ENCODE measurements around the gene ADIRF. TPM values are rescaled to one million over a fixed set of nuclear protein-coding genes. Genes with fewer than 3 reads are reported as not detected.
A peak's percentile ranks its signal among the peaks of the same experiment; 100 is the strongest.

ADIRF gene
- total and polyA plus RNA-seq, 10 donors = 23.9 to 139 (median 56.7) TPM

DNA sequence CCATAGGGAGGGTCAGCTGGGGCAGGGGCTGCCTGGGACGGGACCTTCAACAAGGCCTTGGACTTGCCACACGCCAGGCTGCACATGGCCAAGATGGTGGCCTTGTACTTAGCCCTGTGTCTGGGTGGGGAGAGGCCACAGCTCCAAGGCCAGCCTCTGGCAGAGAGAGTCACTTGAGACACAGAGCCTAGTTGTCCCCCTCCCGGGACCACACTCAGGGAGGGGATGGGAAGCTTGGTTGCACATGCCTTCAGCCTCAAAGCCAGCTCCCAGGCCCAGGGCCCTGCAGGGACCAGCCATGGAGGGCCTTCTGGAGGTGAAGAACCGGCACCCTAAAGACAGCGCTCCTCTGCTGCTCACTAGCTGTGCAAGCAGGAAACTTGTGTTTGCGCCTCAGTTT is 27.6 kb upstream of the ADIRF start:
- Histone ChIP-seq H3K9me3 (no peaks in the 10 kb centered on the region), H3K36me3 (peaks cover 0 to 55% (median 5%) of the 10 kb centered on the region in 6 donors), H3K27me3 (replicated peaks in 1 of 7) (no peaks in the 10 kb centered on the region), H3K27ac (peak overlapping the region in 4 of 8 donors; percentile 35 to 44 (median 40)), H3K4me3 (no peak overlapping the region), H3K4me1 (peaks cover 4 to 71% (median 41%) of the 10 kb centered on the region in 6 donors)
- no peak for TF ChIP-seq POLR2A (IDR thresholded peaks at IDR 0.05)
- TF ChIP-seq POLR2AphosphoS5 (IDR thresholded peaks at IDR 0.05) = peak in 2 of 3 donors; percentile 43 to 46
- DNase-seq = no peak
- WGBS, 5 donors = 48 to 89% (median 79%) methylated on average over 3 to 6 of the region's 6 CpGs
- intact Hi-C loops (cut with DNase I; ENCODE audit: low total_unique reads) = no loop called here

DNA sequence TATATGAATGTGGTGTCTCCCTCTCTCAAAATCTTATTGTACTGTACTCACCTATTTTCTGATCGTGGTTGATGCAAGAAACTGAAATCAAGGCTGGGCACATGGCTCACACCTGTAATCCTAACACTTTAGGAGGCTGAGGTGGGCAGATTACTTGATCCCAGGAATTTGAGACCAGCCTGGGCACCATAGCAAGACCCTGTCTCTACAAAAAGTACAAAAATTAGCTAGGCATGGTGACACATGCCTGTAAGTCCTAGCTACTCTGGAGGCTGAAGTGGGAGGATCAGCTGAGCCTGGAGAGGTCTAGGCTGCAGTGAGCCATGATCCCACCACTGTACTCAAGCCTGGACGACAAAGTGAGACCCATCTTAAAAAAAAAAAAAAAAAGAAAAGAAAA is 26.9 kb upstream of the ADIRF start:
- 64 to 86% (median 80%) methylated on average over 2 of the region's 2 CpGs for WGBS, 5 donors

DNA sequence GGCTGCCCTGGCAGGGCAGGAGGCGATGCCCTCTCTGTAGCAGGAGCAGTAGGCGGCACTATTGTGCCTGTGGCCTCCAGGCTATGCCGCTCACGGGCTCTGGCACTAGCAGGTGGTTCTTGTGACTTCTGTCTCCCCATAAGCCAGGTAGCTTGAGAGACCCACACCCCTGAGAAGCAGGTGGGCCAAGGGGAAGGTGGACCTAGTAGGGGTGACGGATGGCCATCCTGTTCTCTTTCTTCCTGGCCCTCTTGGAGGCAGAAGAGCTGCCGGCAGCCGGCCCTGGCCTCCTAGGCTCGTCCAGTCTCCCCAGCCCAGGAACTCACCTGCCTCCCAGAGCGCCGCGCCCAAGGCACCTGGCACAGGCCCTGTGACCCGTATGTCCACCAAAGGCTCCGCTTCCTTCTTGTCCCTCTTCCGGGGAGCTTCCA is 26.3 kb upstream of the ADIRF start:
- 80 to 89% (median 84%) methylated on average over 14 of the region's 14 CpGs for WGBS, 5 donors
- Histone ChIP-seq H3K36me3 (peaks cover 0 to 44% (median 0%) of the 10 kb centered on the region in 6 donors), H3K4me3 (no peak overlapping the region), H3K4me1 (peaks cover 4 to 84% (median 48%) of the 10 kb centered on the region in 6 donors), H3K9me3 (no peaks in the 10 kb centered on the region), H3K27ac (peak overlapping the region in 4 of 8 donors; percentile 21 to 47 (median 34)), H3K27me3 (replicated peaks in 1 of 7) (peaks cover 0 to 8% (median 0%) of the 10 kb centered on the region in 7 donors)
- TF ChIP-seq POLR2A (IDR thresholded peaks at IDR 0.05) = no peak
- TF ChIP-seq, protein P1, sequence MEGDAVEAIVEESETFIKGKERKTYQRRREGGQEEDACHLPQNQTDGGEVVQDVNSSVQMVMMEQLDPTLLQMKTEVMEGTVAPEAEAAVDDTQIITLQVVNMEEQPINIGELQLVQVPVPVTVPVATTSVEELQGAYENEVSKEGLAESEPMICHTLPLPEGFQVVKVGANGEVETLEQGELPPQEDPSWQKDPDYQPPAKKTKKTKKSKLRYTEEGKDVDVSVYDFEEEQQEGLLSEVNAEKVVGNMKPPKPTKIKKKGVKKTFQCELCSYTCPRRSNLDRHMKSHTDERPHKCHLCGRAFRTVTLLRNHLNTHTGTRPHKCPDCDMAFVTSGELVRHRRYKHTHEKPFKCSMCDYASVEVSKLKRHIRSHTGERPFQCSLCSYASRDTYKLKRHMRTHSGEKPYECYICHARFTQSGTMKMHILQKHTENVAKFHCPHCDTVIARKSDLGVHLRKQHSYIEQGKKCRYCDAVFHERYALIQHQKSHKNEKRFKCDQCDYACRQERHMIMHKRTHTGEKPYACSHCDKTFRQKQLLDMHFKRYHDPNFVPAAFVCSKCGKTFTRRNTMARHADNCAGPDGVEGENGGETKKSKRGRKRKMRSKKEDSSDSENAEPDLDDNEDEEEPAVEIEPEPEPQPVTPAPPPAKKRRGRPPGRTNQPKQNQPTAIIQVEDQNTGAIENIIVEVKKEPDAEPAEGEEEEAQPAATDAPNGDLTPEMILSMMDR (IDR thresholded peaks at IDR 0.05 in 8 of 11, conservative IDR thresholded peaks at IDR 0.05 in 3 of 11) = no peak
- TF ChIP-seq POLR2AphosphoS5 (IDR thresholded peaks at IDR 0.05) = peak in 1 of 3 donors; percentile 10
- intact Hi-C loops (cut with DNase I; ENCODE audit: low total_unique reads) = no loop called here
- DNase-seq = no peak

More for the DNA sequence above, 26.9 kb upstream of the ADIRF start:
- intact Hi-C loops (cut with DNase I; ENCODE audit: low total_unique reads) = no loop called here
- no peak overlapping the region for H3K4me3 ChIP-seq
- peaks cover 0 to 4% (median 0%) of the 10 kb centered on the region in 7 donors for H3K27me3 ChIP-seq (replicated peaks in 1 of 7)
- no peaks in the 10 kb centered on the region for H3K9me3 ChIP-seq
- H3K36me3 ChIP-seq = peaks cover 0 to 49% (median 3%) of the 10 kb centered on the region in 6 donors
- TF ChIP-seq POLR2A (IDR thresholded peaks at IDR 0.05) (no peak), POLR2AphosphoS5 (IDR thresholded peaks at IDR 0.05) (no peak)
- TF ChIP-seq, protein P1 (IDR thresholded peaks at IDR 0.05 in 8 of 11, conservative IDR thresholded peaks at IDR 0.05 in 3 of 11) = no peak
- peak overlapping the region in 3 of 8 donors; percentile 27 to 47 (median 35) for H3K27ac ChIP-seq
- H3K4me1 ChIP-seq = peaks cover 4 to 78% (median 45%) of the 10 kb centered on the region in 6 donors
- no peak for DNase-seq

DNA sequence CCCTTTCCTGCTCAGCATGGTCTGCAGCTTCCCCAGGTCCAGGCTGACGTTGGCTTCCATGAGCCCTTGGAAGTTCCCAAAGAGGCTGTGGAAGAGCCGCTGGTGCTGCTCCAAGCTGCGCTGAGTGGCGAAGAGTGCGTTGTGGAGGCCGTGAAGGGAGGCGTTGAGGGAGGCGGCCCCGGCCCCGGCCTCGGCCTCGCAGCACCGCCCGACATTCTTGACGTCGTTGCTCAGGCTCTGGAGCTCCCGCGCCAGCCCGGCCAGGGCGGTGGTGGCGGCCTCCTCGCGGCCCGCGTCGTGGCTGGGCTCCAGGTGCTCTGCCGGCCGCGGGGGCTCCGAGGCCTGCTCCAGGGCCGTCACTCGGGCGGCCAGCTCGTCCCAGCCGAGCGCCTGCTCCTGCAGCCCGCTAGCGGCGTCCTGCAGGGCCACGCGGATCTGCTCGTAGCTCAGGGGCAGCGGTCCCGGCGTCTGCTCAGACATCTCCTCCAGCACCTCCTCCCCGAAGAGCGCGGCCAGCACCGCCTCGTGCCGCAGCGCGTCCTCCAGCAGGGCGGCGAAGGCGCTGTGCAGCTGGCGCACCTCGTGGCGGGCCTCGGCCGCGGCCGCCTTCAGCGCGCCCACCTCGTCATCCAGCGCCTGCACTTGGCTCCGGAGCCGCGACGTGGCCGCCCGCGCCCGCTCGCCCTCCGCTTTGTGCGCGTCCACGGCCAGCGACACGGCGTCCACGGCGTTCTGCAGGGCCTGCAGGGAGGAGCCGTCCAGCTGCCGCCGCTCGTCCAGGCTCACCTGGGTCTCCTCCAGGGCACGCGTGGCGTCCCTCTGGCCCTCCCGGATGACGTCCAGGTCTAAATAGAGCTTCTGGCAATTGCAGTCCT is 25.6 kb upstream of the ADIRF start:
- Histone ChIP-seq H3K27ac (peak overlapping the region in 4 of 8 donors; percentile 21 to 47 (median 34)), H3K36me3 (peaks cover 0 to 37% (median 0%) of the 10 kb centered on the region in 6 donors), H3K4me1 (peaks cover 4 to 91% (median 49%) of the 10 kb centered on the region in 6 donors), H3K4me3 (peak overlapping the region in 1 of 8 donors; percentile 13), H3K9me3 (no peaks in the 10 kb centered on the region), H3K27me3 (replicated peaks in 1 of 7) (peaks cover 0 to 8% (median 0%) of the 10 kb centered on the region in 7 donors)
- 78 to 94% (median 88%) methylated on average over 40 to 94 of the region's 94 CpGs for WGBS, 5 donors
- intact Hi-C loops (cut with DNase I; ENCODE audit: low total_unique reads) = no loop called here
- TF ChIP-seq, protein P1 (IDR thresholded peaks at IDR 0.05 in 8 of 11, conservative IDR thresholded peaks at IDR 0.05 in 3 of 11) = no peak
- TF ChIP-seq POLR2AphosphoS5 (IDR thresholded peaks at IDR 0.05) = no peak
- TF ChIP-seq POLR2A (IDR thresholded peaks at IDR 0.05) = no peak
- DNase-seq = peak; percentile 76

Data from spleen (tissue), 11 donors.